SKM-1 (cell line): ENCODE results near the gene TAF6L.
"Not testable (repeated sequence)": the region's sequence is repeated elsewhere in the genome, so short reads cannot be mapped to it uniquely, and the experiment has no call there.

Experiments used
- DNase-seq: peaks from one replicate; lab custom pipeline; 2025; ENCODE audit not compliant: unreplicated experiment; lab: John Stamatoyannopoulos, UW

The TAF6L gene

GRCh38 chr11:62771144-62772021 lies at the start of gene TAF6L:
Gene TAF6L, plus strand, starts transcription at chr11:62771396. Its CDS starts 4,388 bp downstream, at chr11:62775784.
- peak; percentile 96 for DNase-seq

- DNase-seq = no peak
Measured at GRCh38 chr11:62721994-62722393, 49.2 kb upstream of the TAF6L start.

- DNase-seq = no peak
Measured at GRCh38 chr11:62724171-62724570, 47.0 kb upstream of the TAF6L start.

- DNase-seq = no peak
Measured at GRCh38 chr11:62725646-62726045, 45.5 kb upstream of the TAF6L start.

GRCh38 chr11:62726156-62726914 lies 44.9 kb upstream of the TAF6L start:
- DNase-seq = no peak

- DNase-seq = no peak
Measured at GRCh38 chr11:62726915-62727164, 44.4 kb upstream of the TAF6L start.

GRCh38 chr11:62727165-62727871 lies 43.9 kb upstream of the TAF6L start, which contains the start of gene HNRNPUL2:
Gene HNRNPUL2, minus strand, starts transcription at chr11:62727457. Its CDS starts 301 bp downstream, at chr11:62727156.
- peak; percentile 99 for DNase-seq

GRCh38 chr11:62727872-62728170 lies 43.4 kb upstream of the TAF6L start:
- peak; percentile 97 for DNase-seq

GRCh38 chr11:62728171-62728988 lies 42.8 kb upstream of the TAF6L start, which contains the start of gene TTC9C:
Gene TTC9C, plus strand, starts transcription at chr11:62728486. Its CDS starts 363 bp downstream, at chr11:62728849.
- peak; percentile 70 for DNase-seq

- not testable (repeated sequence) for DNase-seq
Measured at GRCh38 chr11:62730076-62730475, 41.1 kb upstream of the TAF6L start.

GRCh38 chr11:62732830-62733229 lies 38.4 kb upstream of the TAF6L start:
- DNase-seq = no peak

- no peak for DNase-seq
Measured at GRCh38 chr11:62737196-62737595, 34.0 kb upstream of the TAF6L start.

- no peak for DNase-seq
Measured at GRCh38 chr11:62747475-62748160, 23.6 kb upstream of the TAF6L start.

GRCh38 chr11:62749931-62750330 lies 21.3 kb upstream of the TAF6L start:
- not testable (repeated sequence) for DNase-seq

- DNase-seq = no peak
Measured at GRCh38 chr11:62752177-62752785, 18.9 kb upstream of the TAF6L start.

- DNase-seq = no peak
Measured at GRCh38 chr11:62752994-62753735, 18.0 kb upstream of the TAF6L start.

- peak; percentile 99 for DNase-seq
Measured at GRCh38 chr11:62753736-62754603, 17.2 kb upstream of the TAF6L start, which contains the start of gene ZBTB3. Gene ZBTB3, minus strand, starts transcription at chr11:62754160. Its CDS starts 496 bp downstream, at chr11:62753664.

- no peak for DNase-seq
Measured at GRCh38 chr11:62755086-62755615, 16.0 kb upstream of the TAF6L start.
